Vagina (tissue), 2 donors: ENCODE data around the gene USP17L20.
"Not testable (repeated sequence)": the region's sequence is repeated elsewhere in the genome, so short reads cannot be mapped to it uniquely, and the experiment has no call there.

ENCODE experiments used
- POLR2AphosphoS5 ChIP-seq, 2 donors: sonication (generic); formaldehyde crosslinking; IDR thresholded peaks; one replicate each; pipeline ENCODE4 v1.9.0; 2017; ENCODE audit warnings: antibody characterized with exemption in 2 of 2, mild to moderate bottlenecking in 2 of 2, low read depth in 1 of 2; ENCODE audit not compliant: insufficient read depth in 1 of 2
- TF ChIP-seq, protein P1 (sequence below), 3 experiments: fragments of 450-650 bp in 2 of 3; fragments of 200-600 bp in 1 of 3; sonication (generic) in 1 of 3; IDR thresholded peaks; one replicate each; pipeline ENCODE4 v1.5.1; 2017 to 2019; ENCODE audit warnings: antibody characterized with exemption in 3 of 3, mild to moderate bottlenecking in 2 of 3, moderate library complexity in 2 of 3

- TF ChIP-seq, protein P1, sequence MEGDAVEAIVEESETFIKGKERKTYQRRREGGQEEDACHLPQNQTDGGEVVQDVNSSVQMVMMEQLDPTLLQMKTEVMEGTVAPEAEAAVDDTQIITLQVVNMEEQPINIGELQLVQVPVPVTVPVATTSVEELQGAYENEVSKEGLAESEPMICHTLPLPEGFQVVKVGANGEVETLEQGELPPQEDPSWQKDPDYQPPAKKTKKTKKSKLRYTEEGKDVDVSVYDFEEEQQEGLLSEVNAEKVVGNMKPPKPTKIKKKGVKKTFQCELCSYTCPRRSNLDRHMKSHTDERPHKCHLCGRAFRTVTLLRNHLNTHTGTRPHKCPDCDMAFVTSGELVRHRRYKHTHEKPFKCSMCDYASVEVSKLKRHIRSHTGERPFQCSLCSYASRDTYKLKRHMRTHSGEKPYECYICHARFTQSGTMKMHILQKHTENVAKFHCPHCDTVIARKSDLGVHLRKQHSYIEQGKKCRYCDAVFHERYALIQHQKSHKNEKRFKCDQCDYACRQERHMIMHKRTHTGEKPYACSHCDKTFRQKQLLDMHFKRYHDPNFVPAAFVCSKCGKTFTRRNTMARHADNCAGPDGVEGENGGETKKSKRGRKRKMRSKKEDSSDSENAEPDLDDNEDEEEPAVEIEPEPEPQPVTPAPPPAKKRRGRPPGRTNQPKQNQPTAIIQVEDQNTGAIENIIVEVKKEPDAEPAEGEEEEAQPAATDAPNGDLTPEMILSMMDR (IDR thresholded peaks at IDR 0.05) = not testable (repeated sequence)
- not testable (repeated sequence) for TF ChIP-seq POLR2AphosphoS5 (IDR thresholded peaks at IDR 0.05; ENCODE audit: insufficient read depth in 1 of 2, low read depth in 1 of 2)
Observed at GRCh38 chr4:9230249-9230648, 27.7 kb upstream of the USP17L20 start.
